Activated naive CD4-positive, alpha-beta T cell treated with anti-CD3 and anti-CD28 coated beads, Interleukin-2, amount 10 ng/mL, durations not matched to agents 7 days and 5 days (primary cell): Measurements from ENCODE around the gene UBASH3B.

Experiments used
- CTCF ChIA-PET: fragments of 350-600 bp; sonication (Branson Sonifier 250); formaldehyde crosslinking; loops from one replicate; lab custom pipeline; 2021; ENCODE audit warnings: antibody characterized with exemption; lab: Charles Lee
- DNase-seq: peaks from one replicate; pipeline ENCODE4 v3.0.0-alpha.2; 2020
- H3K27ac Mint-ChIP-seq: one replicate; pipeline ENCODE4 v1.8.0; 2021; ENCODE audit warnings: mild to moderate bottlenecking, moderate library complexity, mixed read lengths
- H3K27me3 Mint-ChIP-seq: one replicate; pipeline ENCODE4 v1.8.0; 2021; ENCODE audit warnings: mild to moderate bottlenecking, mixed read lengths
- H3K36me3 Mint-ChIP-seq: one replicate; pipeline ENCODE4 v1.8.0; 2021; ENCODE audit warnings: mixed read lengths
- H3K4me1 Mint-ChIP-seq: one replicate; pipeline ENCODE4 v1.8.0; 2021; ENCODE audit warnings: mixed read lengths
- H3K4me3 Mint-ChIP-seq: one replicate; pipeline ENCODE4 v1.8.0; 2021; ENCODE audit warnings: mild to moderate bottlenecking, moderate library complexity, mixed read lengths
- H3K9me3 Mint-ChIP-seq: one replicate; pipeline ENCODE4 v1.8.0; 2021; ENCODE audit warnings: mixed read lengths

UBASH3B gene

DNA sequence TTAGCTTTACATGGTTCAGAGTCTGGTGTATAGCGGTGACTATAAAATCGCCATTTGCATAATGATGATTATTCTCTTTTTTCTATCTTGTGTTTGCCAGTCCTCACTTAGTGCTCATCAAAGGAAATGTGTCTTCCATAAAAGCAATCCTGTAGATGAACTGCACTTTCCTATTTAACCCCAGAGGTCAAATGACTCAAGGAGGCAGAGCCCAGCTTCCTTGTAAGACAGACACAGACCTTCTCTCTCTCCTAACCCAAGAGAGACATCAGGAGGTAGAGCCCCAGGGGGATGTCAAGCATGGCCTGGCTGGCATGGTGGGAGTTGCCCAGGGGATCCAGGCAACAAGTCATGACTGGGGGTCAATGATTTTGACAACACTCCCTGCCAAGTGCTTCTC is 135.9 kb downstream of the UBASH3B start:
- Mint-ChIP-seq H3K27me3 (no peaks in the 10 kb centered on the region), H3K9me3 (no peaks in the 10 kb centered on the region), H3K4me3 (no peak overlapping the region), H3K27ac (no peak overlapping the region), H3K4me1 (no peaks in the 10 kb centered on the region), H3K36me3 (no peaks in the 10 kb centered on the region)
- CTCF ChIA-PET: interaction anchor here (0.6 to 3.8 kb wide), 8 partner anchors 9 to 231 kb away, joined by 3 to 16 read pairs (median 4); no protein-coding TSS in a partner anchor
- no peak for DNase-seq

DNA sequence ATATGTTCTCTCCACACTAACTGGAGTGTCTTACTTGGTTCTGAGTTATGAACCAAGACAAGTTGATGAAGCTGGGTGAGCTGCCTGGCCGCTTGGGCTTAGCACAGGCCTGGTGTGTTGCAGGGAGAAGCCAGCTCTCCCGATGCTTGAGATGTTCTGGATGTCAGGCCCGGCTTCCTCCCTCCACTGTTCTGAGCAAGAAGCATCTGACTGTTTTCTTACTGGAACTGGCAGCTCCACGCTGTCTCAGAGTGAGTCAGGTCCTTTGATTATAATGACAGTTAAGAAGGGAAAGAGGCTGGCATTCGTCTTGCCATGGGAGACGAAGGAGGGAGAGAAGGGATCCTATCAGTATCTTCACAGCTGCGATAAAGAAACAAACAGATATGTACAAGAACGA is 136.3 kb downstream of the UBASH3B start:
- Mint-ChIP-seq H3K27ac (no peak overlapping the region), H3K27me3 (no peaks in the 10 kb centered on the region), H3K4me1 (no peaks in the 10 kb centered on the region), H3K4me3 (no peak overlapping the region), H3K36me3 (no peaks in the 10 kb centered on the region), H3K9me3 (no peaks in the 10 kb centered on the region)
- CTCF ChIA-PET: interaction anchor here (0.8 to 6.9 kb wide), 9 partner anchors 10 to 231 kb away, joined by 3 to 165 read pairs (median 4); no protein-coding TSS in a partner anchor
- DNase-seq: no peak

- H3K27me3 Mint-ChIP-seq: no peaks in the 10 kb centered on the region
- H3K4me3 Mint-ChIP-seq: no peak overlapping the region
- no peak overlapping the region for H3K27ac Mint-ChIP-seq
- CTCF ChIA-PET: interaction anchor here (5.8 to 6.9 kb wide), 2 partner anchors 13 to 60 kb away, joined by 36 to 165 read pairs; no protein-coding TSS in a partner anchor
- DNase-seq: no peak
- H3K9me3 Mint-ChIP-seq: no peaks in the 10 kb centered on the region
- no peaks in the 10 kb centered on the region for H3K4me1 Mint-ChIP-seq
- H3K36me3 Mint-ChIP-seq: peaks cover 5% of the 10 kb centered on the region
Measured at GRCh38 chr11:122793515-122793914, 138.0 kb downstream of the UBASH3B start.

- no peak for DNase-seq
- Mint-ChIP-seq H3K27ac (no peak overlapping the region), H3K9me3 (no peaks in the 10 kb centered on the region), H3K4me3 (no peak overlapping the region), H3K36me3 (peaks cover 5% of the 10 kb centered on the region), H3K4me1 (no peaks in the 10 kb centered on the region), H3K27me3 (no peaks in the 10 kb centered on the region)
- CTCF ChIA-PET: interaction anchor here (1.4 to 6.9 kb wide), 11 partner anchors 12 to 230 kb away, joined by 4 to 165 read pairs (median 7); no protein-coding TSS in a partner anchor
Measured at GRCh38 chr11:122795307-122795706, 139.8 kb downstream of the UBASH3B start.

DNA sequence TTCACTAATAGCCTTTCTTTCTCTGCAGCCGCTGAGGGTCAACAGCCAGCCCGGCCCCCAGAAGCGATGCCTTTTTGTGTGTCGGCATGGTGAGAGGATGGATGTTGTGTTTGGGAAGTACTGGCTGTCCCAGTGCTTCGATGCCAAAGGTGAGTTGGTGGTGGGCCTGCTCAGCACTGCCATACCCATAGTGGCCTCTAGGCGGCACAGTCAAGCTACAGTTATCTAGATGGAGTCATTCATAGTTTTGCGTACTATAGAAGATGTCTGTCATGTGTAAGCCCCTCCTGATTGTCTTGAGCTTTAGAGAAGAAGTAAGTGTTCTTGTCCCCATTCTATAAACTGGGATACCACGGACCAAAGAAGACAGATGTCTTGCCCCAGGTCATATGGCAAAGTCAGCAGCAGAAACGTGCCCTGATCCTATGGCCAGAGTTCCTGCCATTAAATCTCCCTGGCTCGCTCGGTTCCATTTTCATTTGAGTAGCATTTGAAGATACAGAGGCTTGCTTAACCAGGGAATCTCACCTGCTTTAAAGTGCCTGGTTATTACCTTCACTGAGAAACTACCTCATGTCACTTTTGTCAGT is 140.7 kb downstream of the UBASH3B start:
- H3K27ac Mint-ChIP-seq: no peak overlapping the region
- peak; percentile 79 for DNase-seq
- no peaks in the 10 kb centered on the region for H3K9me3 Mint-ChIP-seq
- no peaks in the 10 kb centered on the region for H3K27me3 Mint-ChIP-seq
- peaks cover 5% of the 10 kb centered on the region for H3K36me3 Mint-ChIP-seq
- no peak overlapping the region for H3K4me3 Mint-ChIP-seq
- no peaks in the 10 kb centered on the region for H3K4me1 Mint-ChIP-seq
- CTCF ChIA-PET: interaction anchor here (0.5 to 6.9 kb wide), 18 partner anchors 11 to 258 kb away, joined by 3 to 165 read pairs (median 6); no protein-coding TSS in a partner anchor

- Mint-ChIP-seq H3K36me3 (peaks cover 5% of the 10 kb centered on the region), H3K4me1 (no peaks in the 10 kb centered on the region), H3K9me3 (no peaks in the 10 kb centered on the region), H3K4me3 (no peak overlapping the region), H3K27me3 (no peaks in the 10 kb centered on the region), H3K27ac (no peak overlapping the region)
- no peak for DNase-seq
- CTCF ChIA-PET: interaction anchor here (1.3 to 6.9 kb wide), 5 partner anchors 9 to 256 kb away, joined by 3 to 165 read pairs (median 7); no protein-coding TSS in a partner anchor
Measured at GRCh38 chr11:122797651-122798050, 142.1 kb downstream of the UBASH3B start.

- Mint-ChIP-seq H3K4me3 (no peak overlapping the region), H3K36me3 (peaks cover 5% of the 10 kb centered on the region), H3K27ac (no peak overlapping the region), H3K9me3 (no peaks in the 10 kb centered on the region), H3K27me3 (no peaks in the 10 kb centered on the region), H3K4me1 (no peaks in the 10 kb centered on the region)
- no peak for DNase-seq
- CTCF ChIA-PET: interaction anchor here (1.2 to 2.0 kb wide), 2 partner anchors 15 to 54 kb away, joined by 5 to 10 read pairs; no protein-coding TSS in a partner anchor
Measured at GRCh38 chr11:122799406-122800105, 144.0 kb downstream of the UBASH3B start.

- Mint-ChIP-seq H3K27ac (no peak overlapping the region), H3K27me3 (no peaks in the 10 kb centered on the region), H3K36me3 (no peaks in the 10 kb centered on the region), H3K4me1 (no peaks in the 10 kb centered on the region), H3K4me3 (no peak overlapping the region), H3K9me3 (no peaks in the 10 kb centered on the region)
- CTCF ChIA-PET: interaction anchor here (1.2 kb wide), 1 partner anchor 33 kb away, joined by 4 read pairs; no protein-coding TSS in a partner anchor
- DNase-seq: no peak
Measured at GRCh38 chr11:122802876-122803275, 147.4 kb downstream of the UBASH3B start.

DNA sequence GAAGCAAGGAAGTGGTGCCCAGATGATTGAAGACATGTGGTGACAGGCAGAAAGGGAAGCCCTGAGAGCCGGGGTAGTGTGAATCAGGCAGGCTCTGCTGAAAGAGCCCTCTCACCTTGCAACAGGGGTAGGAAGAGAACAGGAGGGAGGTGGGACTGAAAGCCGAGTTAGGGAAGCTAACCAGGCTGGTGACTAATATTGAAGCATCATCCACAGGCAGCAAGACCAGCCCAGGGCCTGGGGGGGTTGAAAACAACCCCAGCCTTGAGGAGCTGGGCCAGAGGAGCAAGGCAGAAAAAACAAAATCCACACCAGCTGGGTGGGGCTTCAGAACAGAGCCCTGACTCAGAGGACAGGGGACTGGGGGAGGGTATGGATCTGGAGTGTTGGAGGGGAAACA is 147.8 kb downstream of the UBASH3B start:
- Mint-ChIP-seq H3K9me3 (no peaks in the 10 kb centered on the region), H3K27me3 (no peaks in the 10 kb centered on the region), H3K27ac (no peak overlapping the region), H3K36me3 (no peaks in the 10 kb centered on the region), H3K4me1 (peaks cover 4% of the 10 kb centered on the region), H3K4me3 (no peak overlapping the region)
- CTCF ChIA-PET: interaction anchor here (1.2 to 1.3 kb wide), 2 partner anchors 33 to 51 kb away, joined by 3 to 4 read pairs; no protein-coding TSS in a partner anchor
- DNase-seq: no peak

DNA sequence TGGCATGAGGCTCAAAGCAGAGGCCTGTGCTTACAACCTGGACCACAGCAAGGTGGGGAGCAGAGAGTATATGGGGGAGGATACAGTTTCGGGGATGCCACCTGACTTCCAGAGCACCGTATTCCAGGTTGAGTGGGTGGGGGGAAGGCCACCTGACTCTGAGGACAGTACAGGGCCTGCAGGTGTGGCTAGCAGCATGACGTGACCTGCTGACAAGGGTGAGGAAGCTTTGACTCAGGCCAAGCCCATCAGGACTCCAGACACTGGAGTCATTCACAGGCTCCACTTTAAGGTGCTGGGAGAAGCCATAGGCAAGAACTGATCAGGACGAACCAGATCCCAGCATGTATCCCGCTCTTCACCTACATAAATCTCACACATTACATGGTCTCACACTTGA is 148.2 kb downstream of the UBASH3B start:
- Mint-ChIP-seq H3K9me3 (no peaks in the 10 kb centered on the region), H3K4me3 (no peak overlapping the region), H3K27ac (peak overlapping the region; percentile 47), H3K27me3 (no peaks in the 10 kb centered on the region), H3K36me3 (no peaks in the 10 kb centered on the region), H3K4me1 (peaks cover 8% of the 10 kb centered on the region)
- CTCF ChIA-PET: interaction anchor here (1.2 to 1.3 kb wide), 2 partner anchors 32 to 50 kb away, joined by 3 to 4 read pairs; no protein-coding TSS in a partner anchor
- DNase-seq: no peak

- H3K9me3 Mint-ChIP-seq: no peaks in the 10 kb centered on the region
- CTCF ChIA-PET: interaction anchor here (0.6 to 1.3 kb wide), 4 partner anchors 21 to 50 kb away, joined by 3 to 4 read pairs (median 4); no protein-coding TSS in a partner anchor
- DNase-seq: no peak
- H3K27ac Mint-ChIP-seq: no peak overlapping the region
- H3K4me3 Mint-ChIP-seq: no peak overlapping the region
- peaks cover 8% of the 10 kb centered on the region for H3K4me1 Mint-ChIP-seq
- H3K27me3 Mint-ChIP-seq: no peaks in the 10 kb centered on the region
- no peaks in the 10 kb centered on the region for H3K36me3 Mint-ChIP-seq
Measured at GRCh38 chr11:122804161-122804560, 148.6 kb downstream of the UBASH3B start.

GRCh38 chr11:122804796-122805195 is 149.3 kb downstream of the UBASH3B start:
- DNase-seq: no peak
- Mint-ChIP-seq H3K9me3 (no peaks in the 10 kb centered on the region), H3K4me1 (peaks cover 8% of the 10 kb centered on the region), H3K27me3 (no peaks in the 10 kb centered on the region), H3K36me3 (no peaks in the 10 kb centered on the region), H3K4me3 (no peak overlapping the region), H3K27ac (no peak overlapping the region)
- CTCF ChIA-PET: interaction anchor here (0.6 to 4.6 kb wide), 5 partner anchors 9 to 48 kb away, joined by 3 to 36 read pairs (median 4); no protein-coding TSS in a partner anchor

DNA sequence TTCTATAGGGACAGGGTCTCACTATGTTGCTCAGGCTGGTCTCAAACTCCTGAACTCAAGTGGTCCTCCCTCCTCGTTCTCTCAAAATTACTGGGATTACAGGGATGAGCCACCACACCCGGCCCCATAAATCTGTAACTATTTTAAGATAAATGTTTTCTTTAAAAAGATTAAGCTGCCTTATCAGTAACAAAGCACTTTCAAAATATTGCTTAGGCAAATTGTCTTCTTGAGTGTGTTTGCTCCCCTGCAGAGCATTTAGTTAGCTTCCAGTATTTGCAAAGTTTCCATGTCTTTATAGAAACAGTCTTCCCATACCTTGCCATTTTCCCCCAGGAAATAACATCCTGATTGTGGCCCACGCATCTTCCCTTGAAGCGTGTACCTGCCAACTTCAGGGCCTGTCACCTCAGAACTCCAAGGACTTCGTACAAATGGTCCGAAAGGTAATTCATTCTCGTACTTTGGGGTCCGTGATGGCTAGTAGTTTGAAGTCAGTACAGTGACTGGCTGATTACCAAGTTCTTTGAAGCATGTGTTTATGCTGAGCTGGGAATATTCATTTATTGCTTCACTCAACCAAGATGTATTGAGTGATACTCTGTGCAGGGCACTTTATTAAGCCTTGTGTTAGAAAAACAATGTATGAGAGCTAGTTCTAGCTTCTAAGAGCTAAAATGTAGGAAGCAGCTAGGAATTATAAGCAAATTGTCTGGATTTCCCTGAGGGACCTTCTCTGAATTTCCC is 152.4 kb downstream of the UBASH3B start:
- H3K36me3 Mint-ChIP-seq: no peaks in the 10 kb centered on the region
- no peak overlapping the region for H3K27ac Mint-ChIP-seq
- H3K27me3 Mint-ChIP-seq: no peaks in the 10 kb centered on the region
- CTCF ChIA-PET: interaction anchor here (0.7 to 4.6 kb wide), 5 partner anchors 12 to 56 kb away, joined by 3 to 36 read pairs (median 4); no protein-coding TSS in a partner anchor
- no peak for DNase-seq
- peaks cover 18% of the 10 kb centered on the region for H3K4me1 Mint-ChIP-seq
- no peaks in the 10 kb centered on the region for H3K9me3 Mint-ChIP-seq
- H3K4me3 Mint-ChIP-seq: no peak overlapping the region
